Astrocyte (in vitro differentiated cells and primary cell): ENCODE measurements around the gene SOX9.

Experiments used
- CTCF ChIP-seq: IDR thresholded peaks from 2 replicates; pipeline ENCODE4 v1.5.1; 2011; ENCODE audit warnings: low read depth, mild to moderate bottlenecking, inconsistent platforms, low read length, moderate library complexity; ENCODE audit not compliant: insufficient read depth
- EZH2 ChIP-seq: IDR thresholded peaks from 2 replicates; pipeline ENCODE4 v1.6.1; 2012; ENCODE audit warnings: mild to moderate bottlenecking, low read length, inconsistent platforms; ENCODE audit not compliant: insufficient read depth

GRCh38 chr17:72104863-72105234 lies 16.0 kb upstream of the SOX9 start:
- TF ChIP-seq CTCF (no peak), EZH2 (no peak)
